Measurements from ENCODE around the gene OXCT1.
"Not testable (repeated sequence)": the region's sequence is repeated elsewhere in the genome, so short reads cannot be mapped to it uniquely, and the experiment has no call there.

OXCT1 gene

DNA sequence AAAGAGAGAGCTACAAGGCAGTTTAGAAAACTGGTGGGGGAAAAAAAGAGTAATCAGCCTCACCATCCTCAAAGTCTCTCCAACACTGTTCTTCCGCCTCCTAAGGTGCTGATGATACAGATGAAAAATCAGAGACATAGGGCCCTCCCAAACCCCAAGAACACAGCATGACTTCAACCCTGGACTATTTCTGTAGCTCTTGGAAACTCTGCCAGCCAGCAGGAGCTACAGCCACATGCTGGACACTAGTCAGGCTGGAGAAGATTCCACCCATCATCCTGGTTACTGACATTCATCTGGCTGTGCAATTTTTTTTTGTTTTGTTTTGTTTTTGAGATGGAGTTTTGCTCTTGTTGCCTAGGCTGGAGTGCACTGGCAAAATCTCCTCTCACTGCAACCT, 42.4 kb downstream of the OXCT1 start:
- DNase-seq (ENCODE audit: low read depth): no peak

DNA sequence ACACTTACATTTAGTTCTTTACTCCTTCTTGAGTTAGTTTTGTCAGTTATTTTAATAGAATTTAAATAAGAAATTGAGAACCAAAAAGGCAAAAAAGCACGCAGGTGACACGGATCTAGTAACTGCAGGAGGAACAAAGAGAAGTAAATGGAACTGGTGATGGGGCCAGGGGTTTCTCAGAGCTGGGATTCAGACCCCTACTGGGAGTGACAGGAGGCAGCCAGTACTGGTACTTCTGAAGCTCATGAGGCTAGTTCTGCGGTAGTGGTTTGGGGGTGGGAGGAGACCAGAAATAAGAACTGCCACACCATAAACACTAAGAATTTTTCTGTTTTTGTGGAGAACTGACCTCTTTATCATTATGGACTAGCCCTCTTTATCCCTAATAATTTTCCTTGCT, 48.2 kb downstream of the OXCT1 start:
- no peak for DNase-seq (ENCODE audit: low read depth)

DNA sequence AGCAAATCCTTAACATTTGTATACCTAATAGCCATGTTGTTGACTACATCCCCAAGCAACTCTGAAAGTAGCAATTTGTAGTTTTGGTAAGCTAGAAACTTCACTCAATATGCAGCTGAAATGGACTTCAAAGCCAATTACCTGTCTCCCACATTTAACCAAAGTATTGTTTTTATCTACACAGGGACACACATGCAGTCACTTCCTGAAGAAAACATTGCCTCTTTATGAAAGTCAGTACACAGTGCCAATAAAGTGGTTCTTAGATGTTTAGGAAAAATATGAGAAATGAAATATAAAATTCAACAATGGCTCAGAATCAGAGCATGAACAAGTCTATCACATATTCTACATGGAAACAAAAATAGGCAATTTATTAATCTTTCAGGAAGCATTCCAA, 49.2 kb downstream of the OXCT1 start:
- no peak for DNase-seq (ENCODE audit: low read depth)

DNA sequence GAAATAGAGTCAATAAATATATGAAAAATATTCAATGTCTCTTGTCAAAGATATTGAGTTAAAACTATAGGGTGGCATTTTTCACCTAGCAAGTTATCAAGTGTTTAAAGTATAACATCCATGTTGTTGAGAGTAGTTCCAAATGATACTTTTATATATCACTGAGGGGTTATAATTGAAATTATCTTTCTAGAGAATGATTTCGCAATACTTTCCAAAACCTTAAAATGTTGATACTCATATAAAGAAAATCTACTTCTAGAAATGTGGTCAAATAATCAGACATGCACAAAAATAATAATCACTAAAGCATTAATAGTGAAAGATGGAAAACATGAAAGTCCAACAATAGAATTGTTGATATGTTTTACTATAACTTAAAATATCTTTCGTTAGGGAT, 50.1 kb downstream of the OXCT1 start:
- DNase-seq (ENCODE audit: low read depth): no peak

DNA sequence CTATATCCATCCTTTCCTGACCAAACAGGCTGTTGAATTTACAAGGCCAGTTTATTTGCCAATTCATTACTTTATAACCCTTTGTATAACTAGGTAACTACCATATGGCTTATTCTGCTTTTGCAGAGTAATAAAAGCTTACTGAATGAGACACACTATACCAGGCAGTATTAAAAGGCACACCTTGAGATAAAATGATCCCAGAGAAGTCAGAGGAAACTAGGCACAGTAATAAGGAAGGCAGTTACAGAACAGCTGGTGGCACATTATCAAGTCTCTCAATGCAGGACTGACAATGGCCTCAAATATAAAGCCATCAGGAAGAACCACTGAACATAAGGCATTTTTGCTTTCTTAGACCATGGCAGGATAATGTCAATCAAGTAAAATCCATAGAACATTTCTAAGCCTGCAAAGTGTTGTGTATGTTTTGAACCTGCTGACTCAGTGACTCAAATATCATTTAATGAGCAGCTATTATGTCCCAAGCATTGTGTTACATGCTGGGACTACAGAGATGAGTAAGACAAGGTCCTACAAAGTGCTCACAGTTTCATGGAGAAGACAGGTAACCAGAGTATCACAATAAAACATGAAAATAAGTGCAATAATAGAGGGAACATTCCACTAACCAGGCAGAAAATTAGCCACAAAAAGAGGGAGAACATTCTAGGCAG, 52.5 kb downstream of the OXCT1 start:
- no peak for DNase-seq (ENCODE audit: low read depth)

DNA sequence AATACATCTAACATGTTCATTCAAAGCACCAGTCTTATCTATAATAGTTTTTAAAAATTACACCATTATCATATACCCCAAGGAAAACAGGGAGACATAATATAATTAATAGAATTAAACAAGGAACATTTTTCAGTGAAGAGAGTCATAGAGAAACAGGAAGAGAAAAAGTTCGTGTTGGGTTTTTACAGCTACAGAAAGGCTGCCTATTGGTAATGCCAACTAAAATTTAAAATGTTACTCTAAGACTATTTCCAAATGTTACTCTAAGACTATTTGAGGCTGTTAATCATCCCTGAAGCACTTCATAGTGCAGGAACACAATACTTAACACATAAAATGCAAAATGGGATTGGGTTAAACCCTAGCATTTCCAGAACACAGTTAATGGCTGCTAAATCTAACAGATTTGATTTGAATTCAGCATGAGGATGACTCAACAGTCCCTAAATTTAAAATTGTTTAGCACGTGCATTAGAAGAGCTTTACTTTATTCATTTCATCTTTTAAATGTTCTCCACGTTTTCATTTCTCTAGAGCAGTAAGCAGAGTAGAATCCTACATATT, 54.5 kb downstream of the OXCT1 start:
- no peak for DNase-seq (ENCODE audit: low read depth)

DNA sequence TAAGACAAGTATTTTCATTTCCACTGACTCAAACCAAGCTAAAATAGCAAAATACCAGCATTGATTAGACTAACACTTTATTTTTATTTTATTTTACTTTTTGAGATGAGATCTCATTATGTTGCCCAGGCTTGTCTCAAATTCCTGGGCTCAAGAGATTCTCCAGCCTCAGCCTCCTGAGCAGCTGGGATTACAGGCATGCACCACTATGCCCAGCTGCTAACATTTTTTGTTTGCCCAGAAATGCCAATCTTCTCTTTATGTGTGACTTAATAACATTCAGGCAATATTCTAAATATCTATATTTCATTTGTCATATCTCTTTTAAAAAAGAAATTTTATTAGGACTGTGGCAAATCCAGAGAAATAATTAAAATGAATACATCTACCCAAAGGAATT, 55.0 kb downstream of the OXCT1 start:
- DNase-seq (ENCODE audit: low read depth): no peak

DNA sequence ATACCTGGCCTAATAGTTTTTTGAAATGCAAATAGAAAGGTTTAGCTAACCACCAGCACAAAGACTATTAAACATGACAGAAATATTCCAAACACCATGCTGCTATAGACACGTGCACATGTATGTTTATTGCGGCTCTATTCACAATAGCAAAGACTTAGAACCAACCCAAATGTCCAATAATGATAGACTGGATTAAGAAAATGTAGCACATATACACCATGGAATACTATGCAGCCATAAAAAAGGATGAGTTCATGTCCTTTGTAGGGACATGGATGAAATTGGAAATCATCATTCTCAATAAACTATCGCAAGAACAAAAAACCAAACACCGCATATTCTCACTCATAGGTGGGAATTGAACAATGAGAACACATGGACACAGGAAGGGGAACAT, 55.9 kb downstream of the OXCT1 start:
- not testable (repeated sequence) for DNase-seq (ENCODE audit: low read depth)

DNA sequence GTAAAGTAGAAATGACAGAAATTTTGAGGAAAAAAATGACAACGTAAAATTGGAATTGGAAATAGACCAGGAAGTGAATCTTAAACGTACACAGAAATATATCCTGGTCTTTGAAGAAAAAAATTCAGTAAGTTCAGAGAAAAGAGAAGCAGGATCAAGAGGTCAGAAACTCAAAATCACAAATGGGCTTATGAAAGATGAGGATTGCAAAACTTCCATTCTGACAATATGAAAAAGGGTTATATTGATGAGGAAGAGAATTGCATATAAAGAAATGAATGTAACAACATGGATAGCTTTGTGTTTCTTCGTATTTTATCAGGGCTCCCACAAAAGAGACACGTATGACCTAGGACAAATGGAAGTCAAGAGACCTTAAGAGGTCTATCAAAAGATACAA, 58.1 kb downstream of the OXCT1 start:
- DNase-seq (ENCODE audit: low read depth): no peak

DNA sequence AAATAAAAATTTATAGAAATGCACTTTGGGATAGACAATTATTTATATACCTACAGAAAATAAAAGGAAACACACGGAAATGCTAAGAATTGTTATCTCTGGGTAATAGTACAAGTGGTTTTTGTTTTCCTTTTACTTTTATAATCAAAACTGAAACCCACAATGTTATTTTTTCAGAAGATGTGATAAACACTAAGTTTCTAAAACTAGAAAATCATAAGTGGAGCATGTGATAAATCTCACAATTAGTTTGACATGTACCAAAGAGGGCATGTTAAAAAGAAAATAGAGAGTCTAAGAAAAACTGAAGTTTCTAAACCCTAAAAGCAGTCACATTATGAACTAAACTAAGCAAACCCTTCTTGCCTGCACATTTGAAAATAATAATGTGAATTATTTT, 61.1 kb downstream of the OXCT1 start:
- no peak for DNase-seq (ENCODE audit: low read depth)

DNA sequence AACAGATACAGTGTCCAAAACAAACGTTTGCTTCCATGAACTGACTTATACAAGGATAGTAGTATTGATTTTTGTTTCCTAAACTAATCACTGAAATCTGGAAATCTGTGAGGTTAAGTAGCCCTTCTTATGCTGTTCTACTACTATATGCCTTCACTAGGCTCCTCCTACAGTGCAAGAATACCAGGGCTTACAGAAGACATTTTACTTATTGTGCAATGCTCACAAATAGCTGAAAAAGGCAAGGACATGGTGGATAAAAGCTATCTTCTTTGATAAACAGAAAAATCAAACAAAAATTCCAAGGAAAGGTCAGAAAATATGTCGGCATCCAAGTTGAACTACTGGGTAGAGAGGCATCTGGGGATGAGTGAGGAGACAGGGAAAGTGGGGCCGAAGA, 61.9 kb downstream of the OXCT1 start:
- DNase-seq (ENCODE audit: low read depth): no peak

DNA sequence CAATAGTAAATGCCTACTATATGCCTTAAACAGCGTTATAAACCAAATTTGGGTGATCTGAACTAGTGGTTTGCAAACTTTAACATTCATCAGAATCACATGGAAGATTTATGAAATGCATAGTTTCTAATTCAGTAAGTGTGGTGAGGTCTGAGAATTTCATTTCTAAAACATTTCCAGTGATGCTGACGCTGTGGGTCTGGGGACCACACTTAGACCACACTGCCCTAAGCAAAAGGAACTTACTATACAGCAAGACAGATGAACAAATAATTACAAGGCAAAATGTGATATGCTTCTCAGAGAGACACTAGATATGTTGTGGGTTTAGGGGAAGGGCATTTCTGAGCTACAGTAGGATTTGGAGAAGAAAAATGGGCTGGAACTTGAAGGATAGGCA, 72.6 kb downstream of the OXCT1 start:
- no peak for DNase-seq (ENCODE audit: low read depth)

DNA sequence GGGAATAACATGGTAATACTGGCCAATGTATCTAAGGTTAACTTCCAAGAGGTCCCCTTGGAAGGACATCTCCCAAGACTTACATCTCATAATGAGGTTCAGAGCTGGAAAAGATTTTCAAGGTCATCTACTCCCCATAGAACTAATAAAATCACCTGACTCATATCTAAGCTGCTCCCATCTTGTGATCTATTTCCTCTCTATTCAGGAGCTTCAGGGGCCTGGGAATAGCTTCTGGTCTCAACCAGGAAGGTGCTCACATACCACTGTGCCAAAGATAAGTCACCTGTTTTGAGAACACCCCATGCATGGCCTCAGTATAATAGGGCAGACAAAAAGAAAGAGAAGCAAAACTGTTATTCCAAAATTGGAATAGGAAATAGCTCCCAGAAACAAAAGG, 74.2 kb downstream of the OXCT1 start:
- DNase-seq (ENCODE audit: low read depth): no peak

DNA sequence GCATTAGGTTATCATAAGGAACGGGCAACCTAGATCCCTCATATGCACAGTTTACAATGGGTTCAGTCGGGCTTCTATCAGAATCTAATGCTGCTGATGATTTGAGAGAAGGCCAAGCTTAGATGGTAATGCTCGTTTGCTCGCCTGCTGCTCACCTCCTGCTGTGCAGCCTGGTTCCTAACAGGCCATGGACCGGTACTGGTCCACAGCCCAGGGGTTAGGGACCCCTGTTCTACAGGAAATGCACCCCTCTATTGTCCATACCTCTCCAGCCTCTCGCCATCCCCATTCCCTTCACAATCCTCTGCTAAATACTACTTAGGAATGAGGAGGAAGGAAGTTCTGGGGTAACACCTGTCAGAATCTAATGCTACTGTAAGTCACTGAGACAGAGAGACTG, 75.1 kb downstream of the OXCT1 start:
- DNase-seq (ENCODE audit: low read depth): no peak

DNA sequence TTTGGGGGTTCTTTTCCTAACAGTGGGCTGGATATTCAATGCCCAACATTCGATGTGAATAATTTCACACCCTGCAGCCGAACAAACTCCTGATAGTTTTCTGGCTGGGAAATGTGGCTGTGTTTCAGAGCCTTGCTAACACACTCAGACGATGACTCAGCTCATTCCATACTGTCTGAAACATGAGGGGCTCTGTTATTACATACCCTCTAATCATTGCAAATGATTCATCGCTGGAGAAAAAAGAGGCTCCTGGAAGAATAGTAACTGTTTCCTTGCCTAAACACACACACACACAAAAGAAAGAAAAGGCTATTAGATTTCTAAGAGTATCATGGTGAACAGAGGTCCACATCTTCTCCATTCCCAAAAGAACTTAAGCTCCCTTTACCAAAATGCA, 75.8 kb downstream of the OXCT1 start:
- DNase-seq (ENCODE audit: low read depth): peak; percentile 68

DNA sequence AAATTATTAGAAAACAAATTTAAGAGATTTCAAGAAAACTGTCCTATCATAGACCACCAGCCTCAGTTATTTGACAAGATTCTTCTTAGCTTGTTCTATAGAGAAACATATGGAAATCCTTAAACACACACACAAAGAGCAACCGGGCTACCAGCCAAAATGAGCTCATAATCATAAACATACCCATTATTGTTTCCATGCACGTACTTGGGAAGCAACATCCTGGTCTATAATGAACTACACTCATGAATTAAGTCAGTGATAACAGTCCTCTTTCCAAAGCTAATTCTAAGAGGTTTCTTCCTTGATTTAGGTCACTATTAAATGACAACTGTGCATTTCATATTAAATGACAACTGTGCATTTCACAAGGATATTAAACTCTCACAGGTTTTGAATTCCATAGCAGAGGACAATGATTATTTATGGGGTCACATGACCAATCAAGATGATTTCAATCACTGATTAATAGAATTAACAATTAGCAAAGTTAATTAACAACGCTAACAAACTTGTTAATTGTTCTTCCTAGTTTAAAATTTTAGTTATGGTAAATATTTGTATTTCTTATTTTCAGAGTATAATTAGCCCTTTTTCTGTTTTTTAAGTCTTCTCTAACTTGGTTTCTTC, 77.0 kb downstream of the OXCT1 start:
- DNase-seq (ENCODE audit: low read depth): peak; percentile 42

DNA sequence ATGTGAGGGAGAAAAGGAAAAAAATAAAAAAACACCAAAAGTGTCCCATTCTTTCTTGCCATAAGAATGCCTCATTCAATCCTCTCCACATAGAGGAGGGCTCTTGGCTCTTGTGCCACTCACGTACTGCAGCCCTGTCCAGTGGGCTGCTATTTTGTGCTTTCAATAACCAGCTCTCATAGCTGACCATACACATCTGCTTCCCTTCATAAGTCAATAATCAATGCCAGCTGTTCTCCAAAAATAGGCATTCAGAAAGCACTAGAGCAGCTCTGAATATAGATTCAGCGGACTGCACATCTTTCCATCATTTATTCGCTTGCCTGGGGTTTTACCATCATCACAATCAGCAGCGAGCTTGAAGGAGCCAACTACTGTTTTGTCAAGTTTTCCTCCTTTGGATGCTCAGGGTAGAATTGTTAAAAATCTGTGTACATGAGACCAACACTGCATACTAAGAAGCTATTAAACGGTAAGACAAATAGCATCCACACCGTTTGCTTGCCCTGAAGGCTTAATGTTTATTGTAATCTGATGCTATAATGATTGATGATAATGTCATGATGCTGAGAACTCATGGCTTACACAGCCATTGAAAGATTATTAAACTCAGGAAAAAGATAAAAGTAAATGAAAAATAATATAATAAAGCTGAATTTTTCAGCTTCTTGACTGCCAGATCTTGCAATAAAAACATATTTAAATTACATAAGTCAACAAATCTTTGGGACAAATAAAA, 80.0 kb downstream of the OXCT1 start:
- DNase-seq (ENCODE audit: low read depth): no peak

DNA sequence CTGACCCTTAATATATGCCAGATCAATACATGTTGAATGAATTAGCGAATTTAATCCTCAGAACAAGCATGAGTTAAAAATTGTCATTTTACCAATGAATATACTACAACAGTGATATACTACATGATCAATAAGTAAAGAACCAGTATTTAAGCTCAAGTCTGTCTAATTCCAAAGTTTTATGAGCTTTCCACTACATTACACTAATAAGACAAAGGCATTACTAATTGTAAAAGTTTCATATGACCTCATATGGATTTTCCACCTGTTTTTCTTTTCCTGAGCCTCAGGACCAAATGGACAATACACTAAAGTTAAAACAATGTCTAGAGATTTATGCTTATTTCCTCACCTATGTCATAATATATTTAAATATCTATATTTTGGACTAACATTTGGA, 80.8 kb downstream of the OXCT1 start:
- no peak for DNase-seq (ENCODE audit: low read depth)

DNA sequence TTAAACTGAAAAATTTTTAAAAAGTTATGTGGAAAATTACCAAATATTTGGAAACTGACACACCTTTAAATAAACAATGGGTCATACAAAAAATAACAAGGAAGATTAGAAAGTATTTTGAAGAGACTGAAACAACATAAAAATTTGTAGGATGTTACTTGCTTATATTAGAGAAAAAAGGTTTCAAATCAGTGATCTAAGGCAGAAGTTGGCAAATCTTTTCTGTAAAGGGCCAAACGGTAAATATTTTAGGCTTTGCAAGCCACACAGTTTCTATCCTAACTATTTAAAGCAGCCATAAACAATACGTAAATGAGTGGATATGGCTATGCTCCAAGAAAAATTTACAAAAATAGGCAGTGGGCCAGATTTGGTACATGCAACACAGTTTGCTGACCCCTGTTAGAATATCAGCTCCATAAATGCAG, 81.3 kb downstream of the OXCT1 start:
- DNase-seq (ENCODE audit: low read depth): no peak

DNA sequence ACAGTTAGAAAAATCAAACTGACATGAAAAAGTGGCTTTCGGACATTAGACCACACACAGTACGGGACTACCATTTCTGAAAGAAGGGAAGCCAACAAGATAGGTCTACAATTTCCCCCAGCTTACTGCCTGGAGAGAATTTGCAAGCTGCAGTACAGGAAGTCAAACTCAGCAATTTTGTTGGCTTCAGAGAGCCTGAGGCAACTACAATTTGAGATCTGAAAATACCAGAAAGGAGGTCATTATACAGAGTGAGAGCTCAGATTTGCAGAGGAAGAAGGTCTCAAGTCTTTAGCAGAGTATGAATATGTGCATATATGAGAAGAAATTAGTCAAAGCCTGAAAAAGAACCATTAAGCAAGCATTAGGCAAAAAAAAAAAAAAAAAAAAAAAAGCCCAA, 83.0 kb downstream of the OXCT1 start:
- DNase-seq (ENCODE audit: low read depth): no peak

DNA sequence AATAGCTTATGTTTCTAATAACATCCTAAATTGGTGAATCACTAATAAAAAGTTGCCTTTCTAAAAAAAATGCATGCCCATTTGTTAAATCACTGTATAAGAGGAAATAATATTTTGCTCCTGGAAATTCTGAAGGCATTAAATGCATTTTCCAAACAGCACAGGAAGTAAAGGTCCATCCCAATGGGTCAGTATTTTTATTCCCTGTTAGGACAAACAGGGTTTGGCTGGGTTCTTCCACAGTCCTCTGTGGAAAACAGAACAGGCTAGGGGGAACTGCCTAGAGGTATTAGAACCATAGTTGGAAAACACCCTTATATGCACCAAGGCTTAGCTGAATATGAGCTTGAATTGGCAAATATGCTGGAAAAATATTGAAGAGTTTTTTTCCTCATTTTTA, 85.2 kb downstream of the OXCT1 start:
- DNase-seq (ENCODE audit: low read depth): no peak

DNA sequence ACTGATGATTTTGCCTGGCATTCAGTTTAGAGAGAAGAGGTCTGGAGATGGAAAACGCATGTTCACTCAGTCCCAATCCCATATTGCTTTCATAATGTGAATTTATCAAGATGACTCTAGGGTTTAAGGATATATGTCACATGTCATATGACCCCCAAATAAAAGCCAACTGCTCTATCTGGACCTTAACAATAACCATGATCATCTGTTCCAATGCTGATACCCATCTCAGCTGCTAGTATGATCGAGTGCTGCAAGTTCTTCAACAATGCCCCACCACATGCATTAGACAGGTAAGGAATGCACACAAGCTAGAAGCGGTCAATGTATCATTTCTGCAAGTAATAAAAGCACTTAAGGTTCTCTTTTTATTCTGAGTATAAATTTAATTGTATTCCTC, 91.8 kb downstream of the OXCT1 start:
- DNase-seq (ENCODE audit: low read depth): no peak

DNA sequence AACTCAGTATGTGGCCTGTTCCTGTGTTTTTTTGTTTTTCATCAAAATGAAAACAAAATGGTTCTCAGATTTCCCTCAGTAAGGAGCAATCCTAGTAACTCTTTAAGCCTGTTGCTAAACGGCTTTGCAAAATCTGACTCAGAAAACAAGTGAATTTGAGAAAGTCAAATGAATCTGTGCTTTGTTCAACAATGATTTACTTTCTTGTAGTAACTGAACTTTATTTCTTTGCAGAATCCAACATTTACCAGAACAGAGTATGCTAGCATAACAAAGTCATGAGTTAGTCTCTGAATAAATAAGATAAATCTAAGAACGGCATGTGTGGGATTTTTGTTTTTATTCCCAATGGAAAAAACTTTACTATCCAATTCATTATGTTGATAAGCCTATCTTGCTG, 93.8 kb downstream of the OXCT1 start:
- DNase-seq (ENCODE audit: low read depth): no peak

All from GM04504 (cell line).